Head of caudate nucleus (tissue), 42 donors: ENCODE measurements around the gene CD81.

Experiments
- DNase-seq, 42 donors: peaks; one replicate each; pipeline versions ENCODE4 v3.0.0 to v3.0.0-alpha.2; 2020 to 2021; ENCODE audit warnings: mixed read lengths in 7 of 42
- intact Hi-C: fragments of 100-400 bp; cut with DNase I; formaldehyde crosslinking; loops from one replicate; pipeline ENCODE4 v1.15.0; 2022

Gene CD81

GRCh38 chr11:2397005-2397404 is 19.9 kb downstream of the CD81 start:
- no peak for DNase-seq
- intact Hi-C loops, result no loop called here

GRCh38 chr11:2398664-2399355 is 21.7 kb downstream of the CD81 start:
- intact Hi-C loops, result no loop called here
- no peak for DNase-seq

- intact Hi-C loops, result no loop called here
- peak in 8 of 42 donors; percentile 36 to 58 (median 47) for DNase-seq
These were observed 22.5 kb downstream of the CD81 start for GRCh38 chr11:2399488-2400068.

GRCh38 chr11:2400069-2400761 is 23.1 kb downstream of the CD81 start, which contains the start of gene TSSC4:
TSSC4 (plus strand) TSS chr11:2400750; CDS start chr11:2402634, 1,884 bp downstream.
- DNase-seq, result peak; percentile 95 to 100 (median 99)
- intact Hi-C loops, result no loop called here

GRCh38 chr11:2400762-2401435 is 23.8 kb downstream of the CD81 start:
- peak in 1 of 42 donors; percentile 34 for DNase-seq
- intact Hi-C loops, result no loop called here

GRCh38 chr11:2401436-2401984 is 24.4 kb downstream of the CD81 start:
- no peak for DNase-seq
- intact Hi-C loops, result no loop called here

GRCh38 chr11:2402106-2402505 is 25.0 kb downstream of the CD81 start:
- intact Hi-C loops, result no loop called here
- DNase-seq, result no peak

GRCh38 chr11:2402890-2403645 is 26.0 kb downstream of the CD81 start:
- intact Hi-C loops, result no loop called here
- no peak for DNase-seq

GRCh38 chr11:2404735-2405196 is 27.7 kb downstream of the CD81 start:
- no peak for DNase-seq
- intact Hi-C loops, result no loop called here

GRCh38 chr11:2406451-2406850 is 29.3 kb downstream of the CD81 start:
- no peak for DNase-seq
- intact Hi-C loops, result no loop called here

GRCh38 chr11:2406878-2407410 is 29.8 kb downstream of the CD81 start:
- intact Hi-C loops, result no loop called here
- DNase-seq, result no peak

GRCh38 chr11:2408671-2409070 is 31.6 kb downstream of the CD81 start:
- intact Hi-C loops, result no loop called here

GRCh38 chr11:2409126-2409525 is 32.0 kb downstream of the CD81 start:
- intact Hi-C loops, result no loop called here
- DNase-seq, result no peak

More at GRCh38 chr11:2408671-2409070, 31.6 kb downstream of the CD81 start:
- DNase-seq, result no peak

GRCh38 chr11:2409611-2410468 is 32.7 kb downstream of the CD81 start:
- no peak for DNase-seq
- intact Hi-C loops, result no loop called here

- no peak for DNase-seq
- intact Hi-C loops, result no loop called here
These were observed 33.5 kb downstream of the CD81 start for GRCh38 chr11:2410616-2411015.

- DNase-seq, result no peak
- intact Hi-C loops, result no loop called here
These were observed 34.6 kb downstream of the CD81 start for GRCh38 chr11:2411446-2412305.

GRCh38 chr11:2412323-2412722 is 35.2 kb downstream of the CD81 start:
- intact Hi-C loops, result no loop called here
- no peak for DNase-seq
